Mucosa of gallbladder (tissue), 1 donor: ENCODE data around the gene MICU1. TPM values are rescaled to one million over a fixed set of nuclear protein-coding genes. Genes with fewer than 3 reads are reported as not detected.

Experiments
- DNase-seq: peaks from one replicate; pipeline ENCODE4 v3.0.0-alpha.2; 2020; ENCODE audit warnings: low spot score
- total RNA-seq: library from RNA; stranded (reverse); gene quantifications from one replicate; pipeline ENCODE4 v1.2.1, GENCODE V29; 2021
- donor health status: DM: no; HTN: no; CAD: no.

The MICU1 gene
- total RNA-seq, 1 donor from 2014 or later: 42.0 TPM

- DNase-seq: no peak
Measured at GRCh38 chr10:72630144-72630543, 4.3 kb upstream of the MICU1 start.

DNA sequence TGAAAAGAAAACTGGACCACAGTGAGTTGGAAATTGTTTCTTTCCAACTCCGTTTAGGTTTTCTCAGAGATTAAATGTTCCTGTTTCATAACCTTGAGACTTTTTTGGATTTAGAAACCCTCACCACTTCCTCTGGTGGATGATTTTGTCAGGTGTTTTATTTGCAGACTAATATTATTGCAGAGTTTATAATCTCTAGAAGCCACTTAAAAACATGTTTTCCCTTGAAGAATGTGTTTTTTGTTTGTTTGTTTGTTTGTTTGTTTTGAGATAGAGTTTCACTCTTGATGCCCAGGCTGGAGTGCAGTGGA lies 520 bp upstream of the MICU1 start:
- no peak for DNase-seq

DNA sequence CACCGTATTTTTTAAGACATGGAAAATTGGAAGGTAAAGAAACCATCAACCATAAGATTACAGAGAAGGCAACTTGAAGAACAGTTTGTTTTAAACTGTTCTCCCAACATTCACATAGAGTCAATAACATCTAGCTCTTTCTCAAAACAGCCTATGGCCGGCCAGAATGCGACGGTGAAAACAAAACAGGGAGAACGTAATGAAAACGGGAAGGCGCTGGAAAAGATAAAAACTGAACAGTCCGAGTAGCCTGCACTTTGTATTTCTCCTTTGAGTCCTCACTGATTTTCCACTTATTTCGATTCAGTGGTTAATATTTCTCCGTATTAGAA lies 637 bp downstream of the MICU1 start:
- DNase-seq: no peak

DNA sequence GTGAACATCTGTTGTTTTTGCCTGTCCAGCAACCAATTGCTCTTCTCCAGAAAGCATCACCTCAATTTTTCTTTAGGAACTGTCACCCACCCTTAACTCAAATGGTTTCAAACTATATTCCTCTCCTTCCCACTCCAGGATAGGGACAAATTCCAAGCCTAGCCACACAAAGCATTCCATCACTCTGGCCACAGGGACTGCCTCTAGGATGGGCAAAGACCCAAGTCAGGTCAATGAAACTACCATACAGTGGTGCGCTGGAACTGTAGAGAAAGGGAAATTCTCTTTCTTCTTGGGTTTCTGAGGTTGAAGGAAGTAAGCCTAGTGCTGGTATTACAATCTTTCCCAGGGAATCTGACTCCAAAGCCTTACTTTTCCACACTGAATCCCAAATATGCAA lies 3.6 kb downstream of the MICU1 start:
- no peak for DNase-seq

DNA sequence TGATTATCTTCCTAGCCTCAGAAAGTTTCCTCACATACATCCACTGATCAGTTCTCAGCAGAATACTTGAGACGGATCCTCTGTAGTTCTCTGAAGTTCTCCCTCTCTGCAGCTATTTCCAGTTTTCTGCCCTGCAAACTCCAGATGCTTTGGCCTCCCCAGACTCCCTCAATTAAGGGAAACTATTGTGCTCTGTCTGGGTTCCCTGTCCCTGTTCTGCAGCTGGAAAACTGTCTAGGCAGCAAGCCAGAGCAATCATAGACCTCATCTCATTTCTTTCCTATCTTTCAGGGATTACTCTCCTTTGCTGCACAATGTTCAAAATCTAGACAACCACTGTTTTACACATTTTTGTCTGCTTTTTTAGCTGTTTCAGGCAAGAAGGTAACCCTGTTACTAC lies 9.2 kb downstream of the MICU1 start:
- DNase-seq: no peak

- no peak for DNase-seq
Measured at GRCh38 chr10:72615970-72616369, 9.9 kb downstream of the MICU1 start.

DNA sequence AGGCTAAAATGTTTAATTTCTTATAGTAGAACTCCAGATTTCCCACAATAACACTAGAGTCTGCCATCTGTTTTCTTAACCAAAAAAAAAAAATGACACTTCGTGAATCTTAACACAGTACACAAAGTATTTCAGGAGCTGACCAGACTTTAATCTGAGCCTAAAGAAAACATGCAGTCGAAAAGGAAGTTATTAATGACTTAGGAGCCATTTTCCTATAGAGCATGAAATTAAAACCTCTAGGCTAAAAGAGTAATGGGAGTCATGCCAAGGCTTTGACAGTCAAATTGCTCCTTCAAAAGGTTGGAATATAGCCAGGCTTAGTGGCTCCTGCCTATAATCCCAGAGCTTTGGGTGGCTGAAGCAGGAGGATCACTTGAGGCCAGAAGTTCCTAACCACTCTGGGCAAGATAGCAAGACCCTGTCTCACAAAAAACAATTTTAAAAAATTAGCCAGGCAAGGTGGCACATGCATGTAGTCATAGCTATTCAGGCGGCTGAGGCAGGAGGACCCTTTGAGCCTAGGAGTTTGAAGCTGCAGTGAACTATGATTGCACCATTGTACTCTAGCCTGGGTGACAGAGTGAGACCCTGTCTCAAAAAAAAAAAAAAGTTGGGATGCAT lies 13.6 kb downstream of the MICU1 start:
- no peak for DNase-seq

GRCh38 chr10:72611783-72612182 lies 14.1 kb downstream of the MICU1 start:
- no peak for DNase-seq

DNA sequence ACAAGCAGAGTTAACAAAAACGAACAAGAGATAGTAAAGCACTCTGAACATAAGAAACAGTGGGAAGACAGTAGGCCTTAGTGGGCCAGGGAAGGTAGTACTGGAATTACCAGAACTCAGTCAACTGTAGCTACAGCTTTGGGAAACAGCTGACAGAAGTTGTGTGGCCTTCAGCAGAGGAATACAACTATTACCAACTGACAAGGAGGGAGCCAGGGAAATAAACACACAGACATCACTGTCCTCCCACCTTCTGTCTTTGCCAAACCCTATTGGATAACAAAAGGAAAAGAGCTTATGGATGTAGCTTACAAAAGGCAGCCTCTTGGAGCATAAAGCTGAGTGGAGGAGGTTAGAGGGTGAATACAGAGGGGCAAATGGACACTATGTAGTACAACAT lies 15.4 kb downstream of the MICU1 start:
- no peak for DNase-seq

DNA sequence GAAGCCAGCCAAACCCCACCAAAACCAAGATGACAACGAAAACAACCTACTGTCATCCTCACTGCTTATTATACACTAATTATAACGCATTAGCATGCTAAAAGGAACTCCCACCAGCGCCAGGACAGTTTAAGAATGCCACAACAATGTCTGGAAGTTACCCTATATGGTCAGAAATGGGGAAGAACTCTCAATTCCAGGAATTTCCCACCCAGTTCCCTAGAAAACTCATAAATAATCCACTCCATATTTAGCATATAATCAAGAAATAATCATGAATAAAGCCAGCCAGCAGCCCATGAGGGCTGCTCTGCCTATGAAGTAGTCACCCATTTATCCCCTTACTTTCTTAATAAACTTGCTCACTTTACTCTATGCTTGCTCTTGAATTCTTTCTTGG lies 20.8 kb downstream of the MICU1 start:
- no peak for DNase-seq

- no peak for DNase-seq
Measured at GRCh38 chr10:72601144-72601543, 24.7 kb downstream of the MICU1 start.

DNA sequence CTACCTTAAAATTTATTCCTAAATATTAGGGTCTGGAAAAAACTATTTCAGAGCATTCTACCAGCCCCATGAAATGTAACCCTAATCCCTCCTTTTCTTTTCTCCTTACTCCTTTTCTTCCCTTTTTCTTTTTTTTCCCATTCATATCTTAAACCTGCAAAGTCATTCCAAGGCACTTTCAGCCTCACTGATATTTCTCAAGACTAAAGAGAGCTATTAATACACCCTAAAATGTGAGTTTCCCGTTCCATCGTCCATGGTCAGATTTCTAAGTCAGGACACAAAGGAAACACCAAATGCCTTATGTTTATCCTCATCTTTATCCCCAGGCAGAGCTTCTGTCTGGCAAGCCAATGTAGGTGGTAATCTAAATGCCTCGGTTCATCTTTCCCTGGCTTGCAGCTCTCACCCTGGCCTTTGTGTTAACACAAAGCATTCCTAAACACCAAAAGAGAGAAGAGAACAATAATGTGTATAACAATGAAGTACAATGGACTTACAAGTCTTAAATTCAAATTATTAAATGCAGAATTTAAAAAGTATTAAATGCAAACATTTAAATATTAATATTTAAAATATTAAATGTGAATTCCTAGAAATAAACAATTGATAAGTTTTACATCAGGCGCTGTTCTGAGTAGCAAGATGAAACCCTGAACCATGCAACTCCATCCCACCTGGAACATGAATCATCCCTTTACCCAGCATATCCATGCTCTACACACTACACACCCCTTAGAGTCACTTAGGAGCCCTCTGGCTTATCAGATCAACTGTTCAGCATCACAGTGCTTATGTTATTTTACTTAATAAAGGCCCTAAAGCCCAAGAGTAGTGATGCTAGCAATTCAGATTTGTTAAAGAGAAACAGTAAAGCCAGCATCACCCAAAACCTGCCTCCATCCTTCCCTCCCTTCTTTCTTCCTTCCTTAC lies 26.8 kb downstream of the MICU1 start:
- no peak for DNase-seq

GRCh38 chr10:72597897-72598296 lies 28.0 kb downstream of the MICU1 start:
- no peak for DNase-seq

GRCh38 chr10:72595436-72595835 lies 30.4 kb downstream of the MICU1 start:
- DNase-seq: no peak

- no peak for DNase-seq
Measured at GRCh38 chr10:72593963-72594362, 31.9 kb downstream of the MICU1 start.

DNA sequence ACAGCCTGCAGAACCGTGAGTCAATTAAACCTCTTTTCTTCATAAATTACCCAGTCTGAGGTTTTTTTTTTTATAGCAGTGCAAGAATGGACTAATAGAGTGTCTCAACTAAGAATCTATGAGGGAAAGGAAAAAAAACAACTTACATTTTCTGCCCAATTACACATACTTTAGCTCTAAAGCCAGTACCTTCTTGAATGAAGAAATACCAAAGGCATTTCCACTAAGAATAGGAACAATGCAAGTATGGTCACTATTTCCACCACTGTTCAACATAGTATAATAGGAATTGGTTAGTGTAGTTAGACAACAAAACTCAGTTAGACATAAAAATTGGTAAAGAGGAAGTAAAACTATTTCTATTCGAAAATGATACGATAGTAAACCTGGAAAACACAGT lies 37.6 kb downstream of the MICU1 start:
- no peak for DNase-seq

GRCh38 chr10:72587568-72587967 lies 38.3 kb downstream of the MICU1 start:
- DNase-seq: no peak

DNA sequence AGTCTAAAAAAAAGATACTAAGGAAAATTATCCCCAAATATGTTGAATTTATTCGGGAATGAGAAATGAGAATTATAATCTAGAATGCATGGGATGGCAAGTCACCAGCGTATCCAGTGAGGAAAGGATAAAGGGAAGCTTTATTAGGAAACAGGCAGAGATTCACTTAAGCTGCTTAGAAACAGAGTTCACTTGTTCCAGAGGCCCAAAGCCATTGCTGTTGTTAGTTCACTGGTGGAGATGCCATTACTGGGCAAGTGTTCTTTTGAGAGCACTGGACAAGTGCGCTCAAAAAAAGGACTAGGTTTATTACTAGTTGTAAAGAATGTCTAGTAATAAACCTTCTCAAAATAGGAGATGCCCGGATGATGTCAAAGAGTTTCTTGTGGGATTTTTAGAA lies 51.2 kb downstream of the MICU1 start:
- DNase-seq: no peak

GRCh38 chr10:72573079-72573478 lies 52.8 kb downstream of the MICU1 start:
- DNase-seq: no peak

DNA sequence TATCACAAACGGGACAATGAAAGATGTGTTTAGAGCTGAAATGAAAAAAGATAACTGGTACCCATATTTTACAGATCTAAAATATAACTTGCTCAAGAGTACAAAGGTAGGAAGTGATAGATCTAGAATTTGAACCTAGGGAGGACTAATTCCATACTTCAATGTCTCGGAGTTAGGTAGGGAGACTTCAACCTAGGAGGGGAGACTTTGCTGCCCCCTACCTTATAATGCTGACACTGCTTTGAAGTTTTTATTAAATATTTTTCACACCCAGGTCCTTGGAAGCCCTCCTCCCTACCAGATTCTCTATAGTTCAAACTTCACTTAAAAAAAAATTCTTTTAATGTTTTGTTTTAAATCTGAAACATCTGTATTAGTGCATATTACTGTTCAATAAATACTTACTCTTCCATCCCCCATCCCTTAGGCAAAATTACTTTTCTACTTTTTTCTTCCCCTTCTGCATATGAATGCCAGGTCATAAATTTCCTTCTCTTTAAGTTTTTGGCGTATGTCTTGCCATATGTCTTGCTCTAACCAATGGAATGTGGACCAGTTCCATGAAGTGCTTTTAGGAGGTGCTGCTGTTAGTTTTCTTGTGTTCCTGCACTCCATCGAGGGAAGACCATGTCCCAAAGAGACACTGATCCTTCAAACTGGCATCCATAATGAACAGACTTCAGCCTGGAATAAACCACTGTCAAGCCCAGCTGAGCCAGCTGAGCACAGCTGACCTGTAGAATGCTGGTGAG lies 57.8 kb downstream of the MICU1 start:
- DNase-seq: no peak

DNA sequence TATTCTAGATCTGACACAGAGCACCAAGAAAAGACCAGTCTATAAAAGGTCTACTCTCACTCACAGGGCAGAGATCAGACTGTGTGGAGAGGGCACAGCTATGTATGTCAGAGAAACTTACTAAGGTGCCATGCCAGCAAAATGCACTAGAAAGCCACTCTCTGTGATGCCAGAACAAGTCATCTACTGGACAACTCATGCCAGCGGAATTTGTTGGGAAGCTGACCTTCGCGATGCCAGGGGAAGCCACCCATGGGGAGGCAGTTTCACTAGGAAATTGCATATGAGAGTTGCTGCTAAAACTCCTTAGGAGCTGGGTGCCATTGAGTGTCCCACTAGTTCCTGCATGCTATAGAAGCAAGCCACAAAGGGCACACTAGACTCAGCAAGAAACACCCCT lies 58.5 kb downstream of the MICU1 start:
- DNase-seq: no peak

DNA sequence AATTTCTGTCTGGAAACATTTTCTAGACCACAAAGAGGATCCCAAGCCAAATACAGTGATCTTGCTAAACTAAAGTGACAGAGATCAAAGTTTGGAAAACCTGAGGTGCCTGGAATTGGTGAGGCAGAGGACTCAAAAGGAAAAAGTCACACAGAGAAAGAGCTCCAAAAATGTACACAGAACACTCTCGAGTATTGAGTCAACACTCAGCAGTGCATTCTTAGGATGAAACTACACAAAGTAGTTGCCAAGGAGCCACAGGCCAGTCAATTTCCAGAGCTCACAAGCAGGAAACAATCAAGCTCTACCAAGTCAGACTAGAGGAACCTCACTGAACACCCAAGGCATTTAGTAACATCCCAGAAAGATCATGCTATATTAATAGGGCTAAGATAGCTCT lies 61.3 kb downstream of the MICU1 start:
- DNase-seq: no peak

DNA sequence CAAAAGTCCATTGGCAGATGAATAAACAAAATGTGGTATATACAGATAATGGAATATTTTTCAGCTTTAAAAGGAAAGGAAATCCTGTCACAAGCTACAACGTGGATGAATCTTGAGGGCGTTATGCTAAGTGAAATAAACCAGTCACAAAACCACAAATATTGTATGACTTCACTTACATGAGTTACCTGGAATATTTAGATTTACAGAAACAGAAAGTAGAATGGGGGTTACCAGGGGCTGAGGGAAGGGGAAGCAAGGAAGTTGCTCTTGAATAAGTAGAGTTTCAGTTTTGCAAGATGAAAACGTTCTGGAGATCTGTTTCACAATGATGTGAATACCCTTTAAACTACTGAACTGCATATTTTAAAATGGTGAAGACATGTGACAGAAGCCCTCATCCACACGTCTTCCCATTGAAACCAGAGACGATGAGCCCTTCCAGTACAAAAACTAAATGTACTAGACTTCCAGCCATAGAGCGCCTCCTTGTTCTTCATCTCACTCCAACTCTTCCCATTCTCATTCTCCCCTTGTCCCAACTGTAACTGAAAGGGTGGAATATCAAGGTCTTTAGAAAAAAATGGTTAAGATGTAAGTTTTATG lies 62.4 kb downstream of the MICU1 start:
- DNase-seq: no peak
